Activated T-helper 2 cell treated with anti-CD3 and anti-CD28 coated beads, Interferon-gamma antibody, Interleukin-2, Interleukin-4, amounts not matched to agents 10 μg/mL and 5 μg/mL and 100 μg/mL, durations not matched to agents 14 hours and 24 hours and 36 hours (primary cell): ENCODE results near the gene PCDHA1. TPM values are rescaled to one million over a fixed set of nuclear protein-coding genes. Genes with fewer than 3 reads are reported as not detected.

ENCODE experiments used
- DNase-seq: peaks from one replicate; pipeline ENCODE4 v3.0.0; 2021; ENCODE audit warnings: low spot score
- H3K27ac Mint-ChIP-seq: one replicate; pipeline ENCODE4 v1.8.0; 2021; ENCODE audit warnings: mixed read lengths
- H3K27me3 Mint-ChIP-seq: one replicate; pipeline ENCODE4 v1.8.0; 2021; ENCODE audit warnings: low read depth, mixed read lengths
- H3K36me3 Mint-ChIP-seq: one replicate; pipeline ENCODE4 v1.8.0; 2021; ENCODE audit warnings: low read depth, mixed read lengths
- H3K4me1 Mint-ChIP-seq: one replicate; pipeline ENCODE4 v1.8.0; 2021; ENCODE audit warnings: low read depth, mixed read lengths
- H3K4me3 Mint-ChIP-seq: one replicate; pipeline ENCODE4 v1.8.0; 2021; ENCODE audit warnings: low read depth, mild to moderate bottlenecking, moderate library complexity, mixed read lengths
- H3K9me3 Mint-ChIP-seq: one replicate; pipeline ENCODE4 v1.8.0; 2021; ENCODE audit warnings: mixed read lengths
- intact Hi-C: fragments of 100-400 bp; cut with micrococcal nuclease; formaldehyde crosslinking; loops from one replicate; pipeline ENCODE4 v1.15.1; 2023
- total RNA-seq: library from RNA; stranded (reverse); gene quantifications from 2 replicates; pipeline ENCODE4 v1.2.3, GENCODE V29; 2022

PCDHA1 gene
- total RNA-seq, 1 donor from 2014 or later: not detected

DNA sequence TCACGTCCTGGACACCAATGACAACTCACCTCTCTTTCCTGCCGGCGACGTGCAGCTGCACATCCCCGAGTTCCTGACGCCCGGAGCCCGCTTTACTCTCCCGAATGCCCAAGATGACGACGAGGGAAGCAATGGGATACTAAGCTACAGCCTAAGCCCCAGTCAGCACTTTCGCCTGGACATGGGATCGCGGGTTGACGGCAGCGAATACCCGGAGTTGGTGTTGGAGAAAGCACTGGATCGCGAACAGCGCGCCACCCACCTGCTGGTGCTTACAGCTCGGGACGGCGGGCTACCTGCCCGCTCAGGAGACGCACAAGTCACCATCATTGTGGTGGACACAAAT, 141.3 kb downstream of the PCDHA1 start:
- peaks cover 15% of the 10 kb centered on the region for H3K27me3 Mint-ChIP-seq
- peaks cover 8% of the 10 kb centered on the region for H3K9me3 Mint-ChIP-seq
- no peak for DNase-seq
- intact Hi-C loops: no loop called here
- H3K4me1 Mint-ChIP-seq: no peaks in the 10 kb centered on the region
- H3K4me3 Mint-ChIP-seq: no peak overlapping the region
- H3K27ac Mint-ChIP-seq: no peak overlapping the region
- H3K36me3 Mint-ChIP-seq: no peaks in the 10 kb centered on the region

DNA sequence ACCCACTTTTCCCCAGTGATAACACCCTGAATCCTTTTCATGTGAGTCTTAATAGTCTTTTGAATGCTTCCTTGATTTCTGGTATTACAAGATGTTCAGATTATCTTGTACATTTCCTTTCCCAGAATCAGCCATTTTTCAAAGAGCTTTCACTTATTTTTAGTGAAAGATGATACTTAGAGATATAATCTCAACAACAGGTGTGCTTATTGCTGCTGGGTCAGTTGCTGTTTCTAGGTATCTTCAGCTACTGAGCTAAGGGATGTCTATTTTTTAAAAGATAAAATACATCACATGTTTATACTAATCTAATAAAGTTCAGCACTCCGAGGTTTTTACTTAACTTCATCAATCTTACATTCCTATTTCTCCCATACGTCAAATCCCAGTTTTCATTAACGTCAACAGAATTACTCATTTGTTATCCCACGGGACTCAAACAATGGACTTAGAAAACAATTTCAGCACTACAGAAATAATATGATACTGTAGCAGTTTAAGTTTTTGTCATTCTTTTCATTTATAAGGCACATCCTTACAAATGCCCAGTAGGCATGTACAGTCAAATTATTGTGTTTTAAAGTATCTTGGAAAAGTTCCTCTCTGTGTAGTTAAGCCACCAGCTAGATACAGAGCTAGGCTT, 149.1 kb downstream of the PCDHA1 start:
- no peak overlapping the region for H3K4me3 Mint-ChIP-seq
- no peaks in the 10 kb centered on the region for H3K9me3 Mint-ChIP-seq
- no peaks in the 10 kb centered on the region for H3K36me3 Mint-ChIP-seq
- intact Hi-C loops: no loop called here
- H3K27me3 Mint-ChIP-seq: no peaks in the 10 kb centered on the region
- no peak overlapping the region for H3K27ac Mint-ChIP-seq
- no peaks in the 10 kb centered on the region for H3K4me1 Mint-ChIP-seq
- DNase-seq: no peak

DNA sequence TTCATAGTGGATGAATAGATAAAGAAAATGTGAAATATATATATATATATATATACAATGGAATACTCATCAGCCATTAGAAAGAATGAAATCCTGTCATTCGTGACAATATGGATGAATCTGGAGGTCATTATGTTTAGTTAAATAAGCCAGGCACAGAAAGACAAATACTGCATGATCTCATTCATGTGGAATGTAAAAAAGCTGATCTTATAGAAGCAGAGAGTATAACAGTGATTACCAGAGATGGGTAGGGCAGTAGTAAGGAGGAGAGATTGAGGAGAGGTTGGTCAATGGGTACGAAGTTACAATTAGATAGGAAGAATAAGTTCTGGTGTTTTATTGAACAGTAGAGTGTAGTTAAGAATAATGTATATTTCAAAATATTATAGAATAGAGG, 160.6 kb downstream of the PCDHA1 start:
- Mint-ChIP-seq H3K4me1 (no peaks in the 10 kb centered on the region), H3K27ac (no peak overlapping the region), H3K4me3 (no peak overlapping the region), H3K27me3 (no peaks in the 10 kb centered on the region), H3K36me3 (no peaks in the 10 kb centered on the region), H3K9me3 (peaks cover 29% of the 10 kb centered on the region)
- DNase-seq: no peak
- intact Hi-C loops: no loop called here

DNA sequence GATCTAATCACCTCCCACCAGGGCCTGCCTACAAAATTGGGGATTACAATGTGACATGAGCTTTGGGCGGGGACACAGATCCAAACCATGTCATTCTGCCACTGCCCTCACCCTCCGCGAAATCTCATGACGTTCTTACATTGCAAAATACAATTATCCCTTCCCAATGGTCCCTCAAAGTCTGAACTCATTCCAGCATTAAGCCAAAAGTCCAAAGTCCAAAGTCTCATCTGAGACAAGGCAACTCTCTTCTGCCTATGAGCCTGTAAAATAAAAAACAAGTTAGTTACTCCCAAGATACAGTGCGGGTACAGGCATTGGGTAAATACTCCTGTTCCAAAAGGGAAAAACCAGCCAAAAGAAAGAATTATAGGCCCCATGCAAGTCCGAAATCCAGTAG, 165.7 kb downstream of the PCDHA1 start:
- H3K9me3 Mint-ChIP-seq: peaks cover 11% of the 10 kb centered on the region
- intact Hi-C loops: no loop called here
- no peak overlapping the region for H3K4me3 Mint-ChIP-seq
- H3K4me1 Mint-ChIP-seq: no peaks in the 10 kb centered on the region
- H3K36me3 Mint-ChIP-seq: no peaks in the 10 kb centered on the region
- no peak for DNase-seq
- H3K27me3 Mint-ChIP-seq: no peaks in the 10 kb centered on the region
- H3K27ac Mint-ChIP-seq: no peak overlapping the region

DNA sequence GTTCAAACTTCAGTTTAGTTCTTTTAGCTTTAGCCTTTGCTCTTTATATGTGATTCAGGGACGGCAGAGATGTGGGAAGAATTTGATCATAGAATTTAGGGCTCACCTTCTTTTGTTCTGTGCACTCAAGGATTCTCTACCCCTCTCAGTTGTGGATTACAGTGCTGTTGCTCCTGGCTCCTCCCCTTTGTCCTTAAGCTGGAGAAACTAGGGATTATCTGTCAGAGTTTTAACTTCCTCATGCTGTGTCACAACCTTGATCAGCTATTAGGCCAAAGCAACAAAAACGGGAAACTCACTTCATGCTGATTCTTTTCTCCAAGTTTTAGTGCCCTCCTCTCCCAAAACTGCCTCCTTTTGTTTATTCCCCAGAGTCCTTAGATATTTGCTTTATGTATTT, 167.3 kb downstream of the PCDHA1 start:
- intact Hi-C loops: no loop called here

DNA sequence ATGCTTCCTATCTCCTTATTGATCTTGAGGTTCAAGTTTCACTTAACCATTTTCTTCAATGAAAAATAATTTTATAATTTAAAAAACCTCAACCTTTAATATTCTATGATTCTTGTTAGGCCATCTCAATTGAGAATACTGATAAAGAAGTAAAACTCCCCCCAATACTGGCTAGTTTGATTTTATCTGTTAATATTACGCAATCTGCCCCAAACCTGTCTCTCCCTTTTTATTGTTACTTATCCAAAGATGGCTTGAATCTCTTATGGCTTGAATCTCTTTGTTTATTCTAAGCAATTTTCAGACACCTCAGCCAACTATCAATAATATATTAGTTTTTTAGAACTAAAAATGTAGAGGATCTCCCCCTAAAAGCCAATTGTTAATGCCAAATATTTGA, 176.2 kb downstream of the PCDHA1 start:
- no peak overlapping the region for H3K27ac Mint-ChIP-seq
- no peaks in the 10 kb centered on the region for H3K36me3 Mint-ChIP-seq
- DNase-seq: no peak
- H3K4me3 Mint-ChIP-seq: no peak overlapping the region
- H3K4me1 Mint-ChIP-seq: no peaks in the 10 kb centered on the region
- H3K27me3 Mint-ChIP-seq: peaks cover 7% of the 10 kb centered on the region
- intact Hi-C loops: no loop called here
- no peaks in the 10 kb centered on the region for H3K9me3 Mint-ChIP-seq

More for the DNA sequence above, 167.3 kb downstream of the PCDHA1 start:
- H3K27ac Mint-ChIP-seq: no peak overlapping the region
- H3K9me3 Mint-ChIP-seq: peaks cover 9% of the 10 kb centered on the region
- no peaks in the 10 kb centered on the region for H3K36me3 Mint-ChIP-seq
- DNase-seq: no peak
- no peaks in the 10 kb centered on the region for H3K27me3 Mint-ChIP-seq
- H3K4me3 Mint-ChIP-seq: no peak overlapping the region
- H3K4me1 Mint-ChIP-seq: no peaks in the 10 kb centered on the region

DNA sequence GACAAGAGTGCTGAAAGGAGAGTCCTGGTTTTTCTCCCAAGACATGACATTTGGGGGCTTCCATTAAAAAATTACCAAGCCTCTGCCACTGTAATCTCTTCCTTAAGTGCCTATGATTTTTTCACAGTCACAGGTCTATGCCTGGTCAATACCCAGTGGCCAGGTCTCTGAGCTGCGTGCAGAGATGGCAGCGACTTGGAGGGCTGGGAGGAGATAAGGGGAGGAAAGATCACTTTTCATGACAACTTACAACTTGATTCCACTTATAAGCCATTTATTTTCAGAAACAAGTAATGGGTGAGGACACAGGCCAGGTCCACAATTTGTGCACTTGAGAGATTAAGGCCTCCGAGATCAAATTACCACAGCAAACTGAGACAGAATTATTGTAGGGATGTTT, 178.4 kb downstream of the PCDHA1 start:
- no peak overlapping the region for H3K27ac Mint-ChIP-seq
- DNase-seq: no peak
- H3K4me1 Mint-ChIP-seq: no peaks in the 10 kb centered on the region
- H3K36me3 Mint-ChIP-seq: no peaks in the 10 kb centered on the region
- intact Hi-C loops: no loop called here
- no peaks in the 10 kb centered on the region for H3K9me3 Mint-ChIP-seq
- H3K27me3 Mint-ChIP-seq: peaks cover 7% of the 10 kb centered on the region
- H3K4me3 Mint-ChIP-seq: no peak overlapping the region

DNA sequence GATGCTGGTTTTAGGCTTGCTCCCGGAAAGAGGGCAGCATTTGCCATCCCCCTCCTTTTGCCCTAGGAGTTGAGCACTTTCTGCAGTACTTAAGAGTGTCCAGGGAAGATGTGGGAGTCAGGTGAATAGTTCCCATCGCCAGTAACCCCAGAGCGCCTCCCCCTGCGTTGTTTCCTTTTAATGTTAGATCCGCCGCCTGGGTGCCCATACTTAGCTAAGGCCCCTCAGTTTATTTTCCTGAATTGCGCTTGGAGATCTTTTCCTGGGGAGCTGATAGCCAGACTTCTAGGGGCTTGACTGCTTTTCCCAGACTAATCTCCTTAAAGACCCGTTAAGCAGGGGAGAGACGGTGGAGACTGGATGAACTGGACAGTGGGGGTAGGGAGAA, 180.0 kb downstream of the PCDHA1 start:
- no peaks in the 10 kb centered on the region for H3K9me3 Mint-ChIP-seq
- no peak for DNase-seq
- no peaks in the 10 kb centered on the region for H3K4me1 Mint-ChIP-seq
- intact Hi-C loops: no loop called here
- H3K27ac Mint-ChIP-seq: no peak overlapping the region
- no peak overlapping the region for H3K4me3 Mint-ChIP-seq
- no peaks in the 10 kb centered on the region for H3K36me3 Mint-ChIP-seq
- H3K27me3 Mint-ChIP-seq: peaks cover 7% of the 10 kb centered on the region

DNA sequence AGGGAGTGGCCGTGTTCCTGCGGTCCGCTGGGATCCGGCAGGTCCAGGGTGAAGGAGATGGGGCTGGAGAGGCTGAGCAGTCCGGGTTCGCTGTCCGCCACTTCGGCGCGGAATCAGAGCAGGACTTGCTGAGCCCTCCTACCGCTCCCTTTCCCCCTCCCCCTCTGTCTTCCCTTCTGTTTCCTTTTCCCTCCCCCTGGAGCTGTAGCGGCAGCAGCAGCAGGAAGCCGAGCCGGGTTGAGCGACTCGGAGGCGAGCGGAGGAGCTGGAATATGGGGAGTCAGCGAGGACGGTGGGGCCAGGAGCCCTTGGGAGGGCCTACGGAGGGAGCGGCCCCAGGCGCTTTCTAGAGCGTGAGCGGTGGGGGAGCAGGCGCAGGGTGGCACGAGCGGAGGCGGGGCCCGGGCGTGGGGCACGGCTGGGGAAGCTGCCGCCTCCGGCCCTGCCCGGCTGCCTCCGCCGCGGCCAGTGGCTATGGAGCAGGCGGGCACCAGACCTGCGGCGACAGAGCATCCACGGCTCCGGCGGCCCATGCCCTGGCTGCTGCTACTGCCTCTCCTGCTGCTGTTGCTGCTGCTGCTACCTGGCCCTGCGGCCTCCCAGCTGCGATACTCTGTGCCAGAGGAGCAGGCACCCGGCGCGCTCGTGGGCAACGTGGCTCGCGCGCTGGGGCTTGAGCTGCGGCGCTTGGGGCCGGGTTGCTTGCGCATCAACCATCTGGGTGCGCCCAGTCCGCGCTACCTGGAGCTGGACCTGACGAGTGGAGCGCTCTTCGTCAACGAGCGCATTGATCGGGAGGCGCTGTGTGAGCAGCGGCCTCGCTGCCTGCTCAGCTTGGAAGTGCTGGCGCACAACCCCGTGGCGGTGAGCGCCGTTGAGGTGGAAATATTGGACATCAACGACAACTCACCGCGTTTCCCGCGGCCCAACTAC, 180.6 kb downstream of the PCDHA1 start, which contains the start of gene PCDHAC2:
Gene PCDHAC2, plus strand, starts transcription at position 184 of the 933 bp plus-strand sequence. Its CDS starts 291 bp downstream, at position 475.
- intact Hi-C loops: no loop called here
- DNase-seq: no peak
- H3K9me3 Mint-ChIP-seq: no peaks in the 10 kb centered on the region
- H3K4me1 Mint-ChIP-seq: no peaks in the 10 kb centered on the region
- peaks cover 7% of the 10 kb centered on the region for H3K27me3 Mint-ChIP-seq
- no peak within 1 kb of the TSS for H3K27ac Mint-ChIP-seq
- no peaks in the 10 kb centered on the region for H3K36me3 Mint-ChIP-seq
- no peak within 1 kb of the TSS for H3K4me3 Mint-ChIP-seq

DNA sequence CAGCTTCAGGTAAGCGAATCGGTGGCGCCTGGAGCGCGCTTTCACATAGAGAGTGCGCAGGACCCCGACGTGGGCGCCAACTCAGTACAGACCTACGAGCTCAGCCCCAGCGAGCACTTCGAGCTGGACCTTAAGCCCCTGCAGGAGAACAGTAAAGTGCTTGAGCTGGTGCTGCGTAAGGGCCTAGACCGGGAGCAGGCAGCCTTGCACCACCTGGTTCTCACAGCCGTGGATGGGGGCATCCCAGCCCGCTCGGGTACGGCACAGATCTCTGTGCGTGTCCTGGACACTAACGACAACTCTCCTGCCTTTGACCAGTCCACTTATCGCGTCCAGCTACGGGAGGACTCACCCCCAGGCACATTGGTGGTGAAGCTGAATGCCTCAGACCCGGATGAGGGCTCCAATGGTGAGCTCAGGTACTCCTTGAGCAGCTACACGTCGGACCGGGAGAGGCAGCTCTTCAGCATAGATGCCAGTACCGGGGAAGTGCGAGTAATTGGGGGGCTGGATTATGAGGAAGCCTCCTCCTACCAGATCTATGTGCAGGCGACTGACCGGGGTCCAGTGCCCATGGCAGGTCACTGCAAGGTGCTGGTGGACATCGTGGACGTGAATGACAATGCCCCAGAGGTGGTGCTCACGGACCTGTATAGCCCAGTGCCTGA, 181.4 kb downstream of the PCDHA1 start:
- H3K4me3 Mint-ChIP-seq: no peak overlapping the region
- H3K9me3 Mint-ChIP-seq: no peaks in the 10 kb centered on the region
- DNase-seq: no peak
- H3K27me3 Mint-ChIP-seq: peaks cover 7% of the 10 kb centered on the region
- no peaks in the 10 kb centered on the region for H3K36me3 Mint-ChIP-seq
- no peaks in the 10 kb centered on the region for H3K4me1 Mint-ChIP-seq
- H3K27ac Mint-ChIP-seq: no peak overlapping the region
- intact Hi-C loops: no loop called here

DNA sequence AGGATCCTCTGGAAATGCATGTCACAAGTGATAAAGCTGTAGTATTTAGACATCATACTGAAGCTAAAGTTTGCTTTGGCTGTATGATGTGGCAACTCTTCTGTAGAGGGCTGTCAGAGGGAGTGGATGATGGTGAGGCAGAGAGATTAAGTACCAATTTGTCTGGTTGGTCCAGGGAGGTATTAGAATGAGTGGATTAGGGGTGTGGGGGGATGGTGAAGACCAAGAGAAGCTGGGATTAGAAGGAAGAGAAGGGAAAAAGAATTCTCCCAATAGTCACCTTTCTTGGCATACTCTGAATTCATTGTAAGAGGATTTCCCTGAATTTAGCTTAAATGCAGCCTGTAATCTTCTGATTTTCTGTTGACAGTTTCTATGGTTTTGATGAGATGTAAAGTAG, 183.9 kb downstream of the PCDHA1 start:
- H3K27ac Mint-ChIP-seq: no peak overlapping the region
- no peaks in the 10 kb centered on the region for H3K4me1 Mint-ChIP-seq
- H3K4me3 Mint-ChIP-seq: no peak overlapping the region
- intact Hi-C loops: no loop called here
- H3K9me3 Mint-ChIP-seq: no peaks in the 10 kb centered on the region
- peaks cover 6% of the 10 kb centered on the region for H3K27me3 Mint-ChIP-seq
- H3K36me3 Mint-ChIP-seq: no peaks in the 10 kb centered on the region
- DNase-seq: no peak

DNA sequence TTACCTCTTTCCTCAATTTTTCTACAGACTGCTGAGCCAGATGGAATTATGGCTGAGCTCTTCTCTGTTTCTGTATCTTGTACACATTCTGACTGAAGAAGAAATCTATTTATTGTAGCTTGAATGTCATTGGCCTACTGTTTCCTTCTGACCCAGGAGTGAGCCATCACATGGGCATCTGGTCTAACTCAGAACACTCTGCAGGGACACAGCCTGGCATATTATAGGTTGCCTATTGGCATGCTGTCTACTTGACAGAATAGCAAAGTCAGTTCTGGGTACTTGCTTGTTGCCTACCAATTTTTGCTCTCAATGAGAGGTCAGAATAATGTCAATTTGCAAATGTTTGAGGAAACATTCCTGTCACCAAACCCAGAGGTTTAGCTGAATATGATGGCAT, 187.6 kb downstream of the PCDHA1 start:
- Mint-ChIP-seq H3K9me3 (no peaks in the 10 kb centered on the region), H3K27ac (no peak overlapping the region), H3K4me3 (no peak overlapping the region), H3K27me3 (no peaks in the 10 kb centered on the region), H3K4me1 (no peaks in the 10 kb centered on the region), H3K36me3 (no peaks in the 10 kb centered on the region)
- DNase-seq: no peak
- intact Hi-C loops: no loop called here

DNA sequence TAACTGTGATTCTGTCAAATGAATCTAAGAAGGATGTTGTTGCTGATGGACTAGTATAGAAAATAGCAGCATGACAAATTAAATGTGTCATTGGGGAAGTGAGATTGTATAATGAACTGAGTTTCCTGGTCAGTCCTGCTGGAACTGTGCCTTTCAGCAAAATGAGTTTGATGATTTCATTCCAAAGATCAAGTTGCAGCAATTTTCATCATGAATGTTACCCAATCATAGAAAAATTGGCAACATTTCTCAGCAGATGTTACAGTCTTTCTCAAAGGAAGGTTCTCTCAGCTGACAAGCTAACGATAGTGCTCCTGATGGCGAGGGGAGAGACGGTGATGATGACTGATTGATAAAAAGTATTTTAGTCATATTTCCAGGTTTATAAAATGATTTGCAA, 191.1 kb downstream of the PCDHA1 start:
- intact Hi-C loops: no loop called here
- no peak for DNase-seq
- no peaks in the 10 kb centered on the region for H3K27me3 Mint-ChIP-seq
- no peak overlapping the region for H3K27ac Mint-ChIP-seq
- H3K9me3 Mint-ChIP-seq: no peaks in the 10 kb centered on the region
- H3K36me3 Mint-ChIP-seq: no peaks in the 10 kb centered on the region
- H3K4me1 Mint-ChIP-seq: no peaks in the 10 kb centered on the region
- H3K4me3 Mint-ChIP-seq: no peak overlapping the region
